HepG2 (cell line): ENCODE results near the gene TMEM131L. TPM values are rescaled to one million over a fixed set of nuclear protein-coding genes. Genes with fewer than 3 reads are reported as not detected.

Source experiments
- ATAC-seq: fragments of 200-7000 bp; cut with Tn5 transposase; 3 replicates; pipeline ENCODE4 v1.9.1; 2020; ENCODE audit warnings: mild to moderate bottlenecking, moderate library complexity
- BruUV-seq: library from RNA; stranded (reverse); fragments of 400-500 nt; replicated peaks from 2 replicates; lab custom pipeline; 2021; lab: Mats Ljungman, UMichigan
- CTCF ChIA-PET: fragments of 300-600 bp; formaldehyde crosslinking; extraction: SDS; loops from one replicate; lab custom pipeline; 2021; ENCODE audit warnings: low total read pairs, inconsistent platforms, low intra/inter-chr PET ratio; lab: Yijun Ruan, JAX
- POLR2A ChIA-PET: fragments of 350-600 bp; sonication (Branson Sonifier 250); formaldehyde crosslinking; loops from one replicate; lab custom pipeline; 2020; ENCODE audit warnings: antibody characterized with exemption, inconsistent platforms; lab: Yijun Ruan, JAX
- DNase-seq: peaks from one replicate; pipeline ENCODE4 v3.0.0-alpha.2; 2015; ENCODE audit warnings: low spot score
- FAIRE-seq: peaks from 3 replicates; lab custom pipeline; 2011; peaks lifted over from hg19 to GRCh38; lab: Jason Lieb, UNC
- H2AFZ ChIP-seq: one replicate; pipeline ENCODE4 v1.6.1; 2011; ENCODE audit warnings: low read length, inconsistent platforms
- H3K27ac ChIP-seq: fragments of 300-600 bp; 3 replicates; pipeline ENCODE4 v1.8.0; 2011; ENCODE audit warnings: mixed run types, mild to moderate bottlenecking, mixed read lengths, low read length, inconsistent platforms; ENCODE audit not compliant: insufficient read depth; ENCODE audit errors: extremely low read length
- H3K27me3 ChIP-seq, 2 experiments: fragments of 200-600 bp in 1 of 2; 2 replicates in 1 of 2; 3 replicates in 1 of 2; pipeline versions ENCODE4 v1.6.0 to v1.8.0; 2011; ENCODE audit warnings: low read length in 2 of 2, mild to moderate bottlenecking in 2 of 2, moderate library complexity in 2 of 2, inconsistent platforms in 1 of 2; ENCODE audit not compliant: insufficient read depth in 2 of 2, control insufficient read depth in 1 of 2
- H3K36me3 ChIP-seq, 2 experiments: fragments of 200-600 bp in 1 of 2; replicated peaks in 1 of 2; 2 replicates in 1 of 2; 3 replicates in 1 of 2; pipeline versions ENCODE4 v1.5.1 to v1.8.0; 2011; ENCODE audit warnings: low read length in 2 of 2, inconsistent platforms in 1 of 2; ENCODE audit not compliant: insufficient read depth in 2 of 2, control insufficient read depth in 1 of 2
- H3K4me1 ChIP-seq: 2 replicates; pipeline ENCODE4 v1.5.1; 2012; ENCODE audit warnings: low read length, inconsistent platforms; ENCODE audit not compliant: insufficient read depth
- H3K4me2 ChIP-seq: 2 replicates; pipeline ENCODE4 v1.6.0; 2011; ENCODE audit warnings: low read depth, low read length, inconsistent platforms
- H3K4me3 ChIP-seq, 3 experiments: fragments of 200-600 bp in 1 of 3; sonication (generic), shearing (Covaris generic) in 1 of 3; replicated peaks in 1 of 3; 2 replicates each; pipeline ENCODE4 v1.5.1; 2011 to 2016; ENCODE audit warnings: low read length in 3 of 3, inconsistent platforms in 2 of 3, low read depth in 2 of 3, mild to moderate bottlenecking in 2 of 3, control low read depth in 1 of 3, mixed read lengths in 1 of 3; ENCODE audit not compliant: insufficient read depth in 1 of 3
- H3K79me2 ChIP-seq: one replicate; pipeline ENCODE4 v1.6.1; 2011; ENCODE audit warnings: low read length, inconsistent platforms; ENCODE audit not compliant: insufficient read depth
- H3K9ac ChIP-seq: 2 replicates; pipeline ENCODE4 v1.6.0; 2011; ENCODE audit warnings: mild to moderate bottlenecking, low read depth, low read length, inconsistent platforms; ENCODE audit not compliant: insufficient read depth
- H3K9me3 ChIP-seq: 2 replicates; pipeline ENCODE4 v1.5.1; 2012; ENCODE audit warnings: mild to moderate bottlenecking, low read length
- H4K20me1 ChIP-seq: 2 replicates; pipeline ENCODE4 v1.6.0; 2011; ENCODE audit warnings: inconsistent platforms, mild to moderate bottlenecking, low read length, moderate library complexity; ENCODE audit not compliant: insufficient read depth
- CEBPG ChIP-seq: IDR thresholded peaks from 2 replicates; pipeline ENCODE4 v1.6.1; 2016
- EZH2 ChIP-seq: conservative IDR thresholded peaks from 2 replicates; pipeline ENCODE4 v1.6.1; 2012; ENCODE audit warnings: mild to moderate bottlenecking, low read depth, low read length, moderate library complexity
- GABPA ChIP-seq, 2 experiments: IDR thresholded peaks; 2 replicates each; pipeline ENCODE4 v1.6.1; 2011 to 2016; ENCODE audit warnings: low read depth in 2 of 2, low read length in 1 of 2, missing biosample characterization in 1 of 2, missing genetic modification characterization in 1 of 2
- HOXD1 ChIP-seq: sonication (generic); formaldehyde crosslinking; IDR thresholded peaks from 2 replicates; pipeline ENCODE4 v1.5.0; 2020; ENCODE audit warnings: missing genetic modification reagents
- MAFF ChIP-seq: IDR thresholded peaks from 2 replicates; pipeline ENCODE4 v1.6.1; 2011; ENCODE audit warnings: low read depth, low read length, improper control_type of control experiment
- NFKBIZ ChIP-seq: IDR thresholded peaks from 2 replicates; pipeline ENCODE4 v1.6.1; 2018; ENCODE audit warnings: missing genetic modification reagents, missing compliant biosample characterization
- PATZ1 ChIP-seq: sonication (generic); formaldehyde crosslinking; IDR thresholded peaks from 2 replicates; pipeline ENCODE4 v1.4.0; 2020; ENCODE audit warnings: missing genetic modification reagents
- PHB2 ChIP-seq: fragments of 450-650 bp; IDR thresholded peaks from 2 replicates; pipeline ENCODE4 v1.6.1; 2018; ENCODE audit not compliant: partially characterized antibody
- RFX5 ChIP-seq: IDR thresholded peaks from 2 replicates; pipeline ENCODE4 v1.6.1; 2011; ENCODE audit warnings: low read depth, low read length, improper control_type of control experiment
- TAF1 ChIP-seq: sonication (generic); formaldehyde crosslinking; IDR thresholded peaks from 2 replicates; pipeline ENCODE4 v1.4.0; 2020; ENCODE audit warnings: missing genetic modification reagents
- ZBTB7A ChIP-seq: sonication (generic); formaldehyde crosslinking; IDR thresholded peaks from 2 replicates; pipeline ENCODE4 v1.8.0; 2022; ENCODE audit warnings: mild to moderate bottlenecking, missing genetic modification reagents
- WGBS: methylation state at CpG from one replicate; pipeline ENCODE4 v1.1.6; 2017; ENCODE audit warnings: low lambda C conversion rate; 5-methylcytosine and 5-hydroxymethylcytosine counted together
- in situ Hi-C: cut with HindIII; loops from 2 replicates; pipeline ENCODE4 v1.10.0; 2017; ENCODE audit warnings: low pct_unique_long_range_greater_than_20kb; ENCODE audit not compliant: extremely low pct_ligation_motif_present
- intact Hi-C: fragments of 100-400 bp; cut with micrococcal nuclease; formaldehyde crosslinking; loops from one replicate; pipeline ENCODE4 v1.10.0; 2022; ENCODE audit not compliant: unreplicated experiment
- polyA plus RNA-seq, 8 experiments: library from polyadenylated mRNA; depleted of rRNA in 3 of 8; stranded (reverse) in 7 of 8; unstranded in 1 of 8; fragments of >200 nt; fragmentation: Illumina TruSeq in 4 of 8; extraction: Trizol in 4 of 8; gene quantifications; 2 replicates each; pipeline versions ENCODE4 v1.2.1 to v1.2.3, GENCODE V29; 2011 to 2016; ENCODE audit warnings: low read depth in 4 of 8, missing spikeins in 1 of 8, mixed read lengths in 1 of 8; ENCODE audit not compliant: insufficient read depth in 1 of 8
- total RNA-seq, 5 experiments: library from RNA; depleted of rRNA; stranded (reverse); fragments of >200 nt; fragmentation: Illumina TruSeq; extraction: Trizol; gene quantifications; 2 replicates each; pipeline ENCODE4 v1.2.3, GENCODE V29; 2016; ENCODE audit warnings: low read depth in 1 of 5
- TF ChIP-seq, protein P1 (sequence below): sonication (generic); formaldehyde crosslinking; conservative IDR thresholded peaks from 2 replicates; pipeline ENCODE4 v1.5.0; 2020; ENCODE audit warnings: missing genetic modification reagents
- TF ChIP-seq, protein P2 (sequence below): sonication (generic); formaldehyde crosslinking; IDR thresholded peaks from 2 replicates; pipeline ENCODE4 v1.8.1; 2023; ENCODE audit warnings: mild to moderate bottlenecking, inconsistent platforms, moderate library complexity, missing genetic modification reagents, borderline replicate concordance

TMEM131L gene
- total and polyA plus RNA-seq, 2 of the 13 experiments (the other 11 are each of a cell fraction or from before 2014, with no cell fraction given) = 2.2 to 4.5 TPM

DNA sequence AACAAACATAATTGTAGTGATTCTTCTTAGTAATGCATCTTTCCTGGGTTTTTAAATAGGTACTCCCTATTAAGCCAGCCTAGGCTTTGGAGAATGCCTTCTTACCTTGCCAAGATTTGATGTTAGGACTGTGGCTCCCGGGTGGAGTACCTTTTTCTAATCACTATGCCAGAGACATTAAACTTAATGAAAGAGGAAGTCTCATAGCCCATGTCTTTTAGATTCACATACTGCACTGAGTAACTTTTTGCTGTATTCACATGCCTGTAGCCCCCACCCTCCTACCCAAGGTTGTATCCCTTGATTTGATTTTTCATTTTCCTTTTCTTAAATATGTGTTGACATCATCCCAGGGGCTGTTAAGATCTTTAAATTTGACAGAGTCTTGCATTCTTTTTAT, 113.7 kb downstream of the TMEM131L start:
- 74% methylated on average over 1 of the region's 1 CpG for WGBS
- ChIA-PET POLR2A (no interaction called here), CTCF (no interaction called here)
- TF ChIP-seq PATZ1 (CRISPR knock-in tag) (no peak), GABPA (IDR thresholded peaks at IDR 0.05; ENCODE audit: low read depth, low read length) (no peak), GABPA (CRISPR knock-in tag; IDR thresholded peaks at IDR 0.05; ENCODE audit: low read depth) (no peak), ZBTB7A (CRISPR knock-in tag) (no peak), TAF1 (no peak), PHB2 (no peak), HOXD1 (CRISPR knock-in tag) (no peak), RFX5 (no peak), EZH2 (no peak), NFKBIZ (CRISPR knock-in tag) (no peak), MAFF (no peak), CEBPG (CRISPR knock-in tag) (no peak)
- TF ChIP-seq, protein P1, sequence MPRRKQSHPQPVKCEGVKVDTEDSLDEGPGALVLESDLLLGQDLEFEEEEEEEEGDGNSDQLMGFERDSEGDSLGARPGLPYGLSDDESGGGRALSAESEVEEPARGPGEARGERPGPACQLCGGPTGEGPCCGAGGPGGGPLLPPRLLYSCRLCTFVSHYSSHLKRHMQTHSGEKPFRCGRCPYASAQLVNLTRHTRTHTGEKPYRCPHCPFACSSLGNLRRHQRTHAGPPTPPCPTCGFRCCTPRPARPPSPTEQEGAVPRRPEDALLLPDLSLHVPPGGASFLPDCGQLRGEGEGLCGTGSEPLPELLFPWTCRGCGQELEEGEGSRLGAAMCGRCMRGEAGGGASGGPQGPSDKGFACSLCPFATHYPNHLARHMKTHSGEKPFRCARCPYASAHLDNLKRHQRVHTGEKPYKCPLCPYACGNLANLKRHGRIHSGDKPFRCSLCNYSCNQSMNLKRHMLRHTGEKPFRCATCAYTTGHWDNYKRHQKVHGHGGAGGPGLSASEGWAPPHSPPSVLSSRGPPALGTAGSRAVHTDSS (CRISPR knock-in tag) = no peak
- TF ChIP-seq, protein P2, sequence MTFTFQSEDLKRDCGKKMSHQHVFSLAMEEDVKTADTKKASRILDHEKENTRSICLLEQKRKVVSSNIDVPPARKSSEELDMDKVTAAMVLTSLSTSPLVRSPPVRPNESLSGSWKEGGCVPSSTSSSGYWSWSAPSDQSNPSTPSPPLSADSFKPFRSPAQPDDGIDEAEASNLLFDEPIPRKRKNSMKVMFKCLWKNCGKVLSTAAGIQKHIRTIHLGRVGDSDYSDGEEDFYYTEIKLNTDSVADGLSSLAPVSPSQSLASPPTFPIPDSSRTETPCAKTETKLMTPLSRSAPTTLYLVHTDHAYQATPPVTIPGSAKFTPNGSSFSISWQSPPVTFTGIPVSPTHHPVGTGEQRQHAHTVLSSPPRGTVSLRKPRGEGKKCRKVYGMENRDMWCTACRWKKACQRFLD (CRISPR knock-in tag) = no peak
- TF ChIP-seq, all 625 proteins: peak for 0
- H3K79me2 ChIP-seq = no peaks in the 10 kb centered on the region
- H3K27me3 ChIP-seq = no peaks in the 10 kb centered on the region
- H4K20me1 ChIP-seq = no peaks in the 10 kb centered on the region
- peaks cover 13% of the 10 kb centered on the region for H3K4me1 ChIP-seq
- no peak for DNase-seq
- no TSS peak for BruUV-seq
- no peaks in the 10 kb centered on the region for H3K9me3 ChIP-seq
- in situ Hi-C loops = loop anchor here (5.0 to 10.0 kb wide), 2 partner anchors 233 to 425 kb away; no protein-coding TSS in a partner anchor
- no peak for ATAC-seq
- FAIRE-seq = no peak
- no peak overlapping the region for H2AFZ ChIP-seq
- intact Hi-C loops = loop anchor here (10.0 kb wide), 1 partner anchor 375 kb away; the partner anchor contains the start of gene TRIM2
- no peak overlapping the region for H3K9ac ChIP-seq
- H3K27ac ChIP-seq = no peak overlapping the region
- no peaks in the 10 kb centered on the region for H3K36me3 ChIP-seq
- no peak overlapping the region for H3K4me3 ChIP-seq
- no peak overlapping the region for H3K4me2 ChIP-seq
